H1 (cell line): Measurements from ENCODE around the gene EXOC2. TPM values are rescaled to one million over a fixed set of nuclear protein-coding genes. Genes with fewer than 3 reads are reported as not detected.

Source experiments
- CTCF ChIA-PET: fragments of 300-600 bp; sonication (Branson Sonifier 250); formaldehyde crosslinking; loops from one replicate; lab custom pipeline; 2021; ENCODE audit not compliant: partially characterized antibody; lab: Charles Lee
- POLR2A ChIA-PET: fragments of 300-600 bp; sonication (Branson Sonifier 250); formaldehyde crosslinking; loops from one replicate; lab custom pipeline; 2021; ENCODE audit warnings: inconsistent platforms; ENCODE audit not compliant: partially characterized antibody; lab: Charles Lee
- DNase-seq, 2 experiments: peaks; one replicate each; pipeline versions ENCODE4 v3.0.0 to v3.0.0-alpha.2; 2010 to 2022; ENCODE audit warnings: low spot score in 2 of 2, low read depth in 1 of 2, mixed read lengths in 1 of 2
- FAIRE-seq: peaks from 2 replicates; lab custom pipeline; 2011; peaks lifted over from hg19 to GRCh38; lab: Jason Lieb, UNC
- H2AFZ ChIP-seq: 2 replicates; pipeline ENCODE4 v1.8.1; 2012; ENCODE audit warnings: low read length, inconsistent platforms
- H2AK5ac ChIP-seq: 2 replicates; pipeline ENCODE4 v1.6.1; 2013; ENCODE audit warnings: low read depth, low read length
- H2BK120ac ChIP-seq: replicated peaks from 2 replicates; pipeline ENCODE3; 2013; ENCODE audit warnings: low read depth, low read length, inconsistent platforms
- H2BK12ac ChIP-seq: 2 replicates; pipeline ENCODE4 v1.6.1; 2013; ENCODE audit warnings: low read depth, low read length
- H2BK15ac ChIP-seq: 2 replicates; pipeline ENCODE4 v1.6.1; 2013; ENCODE audit warnings: low read length
- H2BK20ac ChIP-seq: 2 replicates; pipeline ENCODE4 v1.6.1; 2013; ENCODE audit warnings: low read length
- H2BK5ac ChIP-seq: 2 replicates; pipeline ENCODE4 v1.6.1; 2013; ENCODE audit warnings: low read depth, low read length
- H3K14ac ChIP-seq: 2 replicates; pipeline ENCODE4 v1.6.1; 2013; ENCODE audit warnings: inconsistent platforms; ENCODE audit not compliant: insufficient read length
- H3K18ac ChIP-seq: 2 replicates; pipeline ENCODE4 v1.6.1; 2013; ENCODE audit warnings: low read length; ENCODE audit errors: extremely low read depth
- H3K23ac ChIP-seq: 2 replicates; pipeline ENCODE4 v1.6.1; 2013; ENCODE audit warnings: inconsistent platforms; ENCODE audit not compliant: insufficient read length
- H3K23me2 ChIP-seq: 2 replicates; pipeline ENCODE4 v1.6.1; 2013; ENCODE audit warnings: low read depth, low read length
- H3K27ac ChIP-seq: 2 replicates; pipeline ENCODE4 v1.6.1; 2011; ENCODE audit warnings: low read depth, low read length, inconsistent platforms
- H3K27me3 ChIP-seq, 4 experiments: replicated peaks in 1 of 4; 1 replicate in 1 of 4; 2 replicates in 3 of 4; pipeline versions ENCODE4 v1.6.1 to v1.8.1; 2011 to 2013; ENCODE audit warnings: low read length in 3 of 4, mild to moderate bottlenecking in 3 of 4, inconsistent platforms in 2 of 4, mixed read lengths in 2 of 4, moderate library complexity in 1 of 4; ENCODE audit not compliant: control insufficient read depth in 3 of 4, insufficient read depth in 3 of 4; ENCODE audit errors: extremely low read depth in 1 of 4
- H3K36me3 ChIP-seq, 4 experiments: 2 replicates each; pipeline versions ENCODE4 v1.6.1 to v1.8.1; 2011 to 2013; ENCODE audit warnings: mild to moderate bottlenecking in 4 of 4, low read length in 3 of 4, moderate library complexity in 2 of 4, control low read depth in 1 of 4, inconsistent platforms in 1 of 4; ENCODE audit not compliant: insufficient read depth in 4 of 4, control insufficient read depth in 2 of 4
- H3K4ac ChIP-seq: replicated peaks from 2 replicates; pipeline ENCODE3; 2013; ENCODE audit warnings: low read length, low read depth, mixed read lengths, inconsistent platforms; ENCODE audit not compliant: insufficient read length
- H3K4me1 ChIP-seq, 4 experiments: replicated peaks in 1 of 4; 1 replicate in 1 of 4; 2 replicates in 3 of 4; pipeline versions ENCODE4 v1.6.1 to v1.8.1; 2011 to 2013; ENCODE audit warnings: low read length in 3 of 4, inconsistent platforms in 2 of 4, mixed read lengths in 1 of 4; ENCODE audit not compliant: insufficient read depth in 4 of 4, control insufficient read depth in 3 of 4
- H3K4me2 ChIP-seq, 2 experiments: 2 replicates each; pipeline versions ENCODE4 v1.6.1 to v1.8.1; 2011 to 2013; ENCODE audit warnings: low read depth in 2 of 2, low read length in 2 of 2, control low read depth in 1 of 2, inconsistent platforms in 1 of 2, mild to moderate bottlenecking in 1 of 2; ENCODE audit not compliant: insufficient read depth in 1 of 2
- H3K4me3 ChIP-seq, 4 experiments: fragments of 200-600, 300-600 bp in 1 of 4; sonication (generic), shearing (Covaris generic), sonication (Bioruptor Twin) in 1 of 4; 2 replicates each; pipeline versions ENCODE4 v1.5.1 to v1.8.1; 2011 to 2016; ENCODE audit warnings: low read length in 4 of 4, low read depth in 3 of 4, control low read depth in 2 of 4, inconsistent platforms in 2 of 4, mild to moderate bottlenecking in 2 of 4, mixed read lengths in 1 of 4, moderate library complexity in 1 of 4; ENCODE audit not compliant: insufficient read depth in 2 of 4; ENCODE audit errors: extremely low read depth in 1 of 4
- H3K56ac ChIP-seq: replicated peaks from 2 replicates; pipeline ENCODE3; 2013; ENCODE audit warnings: low read depth, mild to moderate bottlenecking, mixed read lengths, low read length, inconsistent platforms; ENCODE audit not compliant: insufficient read length
- H3K79me1 ChIP-seq: 2 replicates; pipeline ENCODE4 v1.6.1; 2013; ENCODE audit warnings: low read depth, low read length, control low read depth
- H3K79me2 ChIP-seq, 2 experiments: 2 replicates each; pipeline versions ENCODE4 v1.6.1 to v1.8.1; 2012 to 2013; ENCODE audit warnings: low read length in 2 of 2, mild to moderate bottlenecking in 2 of 2, inconsistent platforms in 1 of 2; ENCODE audit not compliant: insufficient read depth in 2 of 2, control insufficient read depth in 1 of 2
- H3K9ac ChIP-seq, 4 experiments: replicated peaks in 1 of 4; 1 replicate in 1 of 4; 2 replicates in 3 of 4; pipeline versions ENCODE4 v1.6.1 to v1.8.1; 2011 to 2013; ENCODE audit warnings: low read depth in 3 of 4, low read length in 3 of 4, control low read depth in 2 of 4, mild to moderate bottlenecking in 2 of 4, moderate library complexity in 2 of 4, inconsistent platforms in 1 of 4; ENCODE audit errors: extremely low read depth in 1 of 4
- H3K9me3 ChIP-seq, 2 experiments: 2 replicates each; pipeline versions ENCODE4 v1.6.1 to v1.8.1; 2012 to 2013; ENCODE audit warnings: mild to moderate bottlenecking in 2 of 2, moderate library complexity in 2 of 2, control low read depth in 1 of 2, inconsistent platforms in 1 of 2, low read depth in 1 of 2, low read length in 1 of 2, mixed read lengths in 1 of 2; ENCODE audit not compliant: insufficient read depth in 2 of 2
- H4K20me1 ChIP-seq, 2 experiments: replicated peaks in 1 of 2; 2 replicates each; pipeline versions ENCODE3 to v1.8.1; 2011 to 2013; ENCODE audit warnings: inconsistent platforms in 2 of 2, low read length in 2 of 2, mild to moderate bottlenecking in 1 of 2; ENCODE audit not compliant: insufficient read depth in 2 of 2, control insufficient read depth in 1 of 2
- H4K5ac ChIP-seq: 2 replicates; pipeline ENCODE4 v1.6.1; 2013; ENCODE audit warnings: low read length, low read depth, mixed read lengths, inconsistent platforms; ENCODE audit not compliant: insufficient read length
- H4K8ac ChIP-seq: 2 replicates; pipeline ENCODE4 v1.8.0; 2013; ENCODE audit warnings: mild to moderate bottlenecking, moderate library complexity, low read length, inconsistent platforms; ENCODE audit not compliant: insufficient read depth; ENCODE audit errors: extremely low read depth
- H4K91ac ChIP-seq: replicated peaks from 2 replicates; pipeline ENCODE3; 2013; ENCODE audit warnings: low read length, mixed read lengths, inconsistent platforms; ENCODE audit not compliant: insufficient read length
- ASH2L ChIP-seq: fragments of 200-600, 300-600 bp; sonication (generic); IDR thresholded peaks from one replicate; pipeline ENCODE4 v1.7.1; 2017; ENCODE audit warnings: low read length
- JUN ChIP-seq: IDR thresholded peaks from 2 replicates; pipeline ENCODE4 v1.6.1; 2011; ENCODE audit warnings: low read depth, mild to moderate bottlenecking, improper control_type of control experiment, low read length
- MAFK ChIP-seq: IDR thresholded peaks from 2 replicates; pipeline ENCODE4 v1.6.1; 2012; ENCODE audit warnings: low read depth, mild to moderate bottlenecking, improper control_type of control experiment, low read length
- RXRA ChIP-seq: IDR thresholded peaks from 2 replicates; pipeline ENCODE4 v1.6.1; 2011; ENCODE audit warnings: low read depth, mild to moderate bottlenecking, low read length, moderate library complexity; ENCODE audit not compliant: insufficient read depth
- SP4 ChIP-seq: IDR thresholded peaks from 2 replicates; pipeline ENCODE4 v1.6.1; 2012; ENCODE audit warnings: low read length, inconsistent platforms
- WGBS, 2 experiments: shearing (Covaris generic) in 1 of 2; methylation state at CpG; one replicate each; pipeline versions ENCODE4 v1.1.6 to v1.1.7; 2013 to 2015; ENCODE audit warnings: low lambda C conversion rate in 2 of 2, mixed read lengths in 2 of 2, inconsistent platforms in 1 of 2, low coverage in 1 of 2, missing lambda C conversion rate in 1 of 2; ENCODE audit not compliant: insufficient replicate concordance in 2 of 2, insufficient coverage in 1 of 2, insufficient read length in 1 of 2; ENCODE audit errors: extremely low coverage in 1 of 2, missing lambda C conversion rate in 1 of 2; 5-methylcytosine and 5-hydroxymethylcytosine counted together
- polyA plus RNA-seq, 7 experiments: library from polyadenylated mRNA; depleted of rRNA in 3 of 7; stranded (reverse) in 5 of 7; unstranded in 2 of 7; fragments of >200 nt in 5 of 7; fragments of 200-250 nt in 2 of 7; gene quantifications; 1 replicate in 5 of 7; 2 replicates in 1 of 7; 4 replicates in 1 of 7; pipeline versions ENCODE4 v1.2.1 to v1.2.3, GENCODE V29; 2011 to 2013; ENCODE audit warnings: missing spikeins in 2 of 7, mixed read lengths in 2 of 7
- total RNA-seq: library from RNA; stranded (reverse); fragmentation: NEBNext Ultra II Directional; extraction: Animal tissue kit (Norgen Biotek cat#: 25700); gene quantifications from 2 replicates; pipeline ENCODE4 v1.2.1, GENCODE V29; 2021
- TF ChIP-seq, protein P1 (sequence below): IDR thresholded peaks from 2 replicates; pipeline ENCODE4 v1.6.1; 2012; ENCODE audit warnings: low read length, inconsistent platforms
- TF ChIP-seq, protein P2 (sequence below): IDR thresholded peaks from 2 replicates; pipeline ENCODE4 v1.6.1; 2012; ENCODE audit warnings: inconsistent platforms

Gene EXOC2
- total and polyA plus RNA-seq, 2 of the 8 experiments (the other 6 are each of a cell fraction or from before 2014, with no cell fraction given), result 25.5 to 44.4 TPM

DNA sequence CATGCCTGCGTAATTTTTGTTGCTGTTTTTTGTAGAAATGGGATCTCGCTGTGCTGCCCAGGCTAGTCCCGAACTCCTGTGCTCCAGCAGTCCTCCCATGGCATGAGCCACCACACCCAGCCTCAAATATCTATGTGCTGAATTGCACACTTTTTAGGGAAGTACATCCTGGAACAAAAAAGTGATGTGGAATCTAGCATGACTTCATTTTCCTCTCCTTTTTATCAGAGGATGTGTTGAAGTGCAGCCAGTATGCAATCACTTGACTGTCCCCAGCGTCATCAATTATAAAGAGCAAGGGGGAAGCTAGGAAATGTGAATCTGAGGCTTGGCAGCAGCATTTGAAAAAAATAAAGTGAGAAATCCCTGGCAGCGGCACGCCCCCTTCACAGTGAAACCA is 6.4 kb upstream of the EXOC2 start:
- Histone ChIP-seq H2BK5ac (no peak overlapping the region), H3K36me3 (no peaks in the 10 kb centered on the region), H3K23me2 (no peaks in the 10 kb centered on the region), H3K23ac (no peak overlapping the region), H2BK120ac (no peak overlapping the region), H2AFZ (no peak overlapping the region), H4K8ac (no peak overlapping the region), H4K5ac (no peak overlapping the region), H3K79me2 (no peaks in the 10 kb centered on the region), H3K4me3 (no peak overlapping the region), H4K20me1 (no peaks in the 10 kb centered on the region), H3K4ac (no peak overlapping the region), H3K4me1 (peaks cover 2 to 13% (median 10%) of the 10 kb centered on the region in 4 experiments; a peak in 5 of 7 replicates), H3K14ac (no peak overlapping the region), H3K9me3 (no peaks in the 10 kb centered on the region), H2BK15ac (no peak overlapping the region), H3K27ac (no peak overlapping the region), H2BK20ac (0 out of 2 replicates have a peak overlapping the region, but pooled peaks have one; percentile 35), H3K18ac (no peak overlapping the region), H3K56ac (no peak overlapping the region), H2BK12ac (no peak overlapping the region), H4K91ac (no peak overlapping the region), H3K4me2 (no peak overlapping the region), H2AK5ac (no peak overlapping the region), H3K9ac (no peak overlapping the region), H3K79me1 (no peaks in the 10 kb centered on the region), H3K27me3 (no peaks in the 10 kb centered on the region)
- CTCF ChIA-PET, result interaction anchor here (0.7 to 1.2 kb wide), 2 partner anchors 23 to 64 kb away, joined by 3 to 6 read pairs; no protein-coding TSS in a partner anchor
- WGBS, 2 experiments, result 77% methylated on average over 6 of the region's 6 CpGs; no CpG with 5 or more reads in 1 of the 2 experiments
- POLR2A ChIA-PET, result interaction anchor here (1.2 kb wide), 1 partner anchor 10 kb away, joined by 3 read pairs; no protein-coding TSS in a partner anchor
- no peak for TF ChIP-seq RXRA
- TF ChIP-seq, protein P1, sequence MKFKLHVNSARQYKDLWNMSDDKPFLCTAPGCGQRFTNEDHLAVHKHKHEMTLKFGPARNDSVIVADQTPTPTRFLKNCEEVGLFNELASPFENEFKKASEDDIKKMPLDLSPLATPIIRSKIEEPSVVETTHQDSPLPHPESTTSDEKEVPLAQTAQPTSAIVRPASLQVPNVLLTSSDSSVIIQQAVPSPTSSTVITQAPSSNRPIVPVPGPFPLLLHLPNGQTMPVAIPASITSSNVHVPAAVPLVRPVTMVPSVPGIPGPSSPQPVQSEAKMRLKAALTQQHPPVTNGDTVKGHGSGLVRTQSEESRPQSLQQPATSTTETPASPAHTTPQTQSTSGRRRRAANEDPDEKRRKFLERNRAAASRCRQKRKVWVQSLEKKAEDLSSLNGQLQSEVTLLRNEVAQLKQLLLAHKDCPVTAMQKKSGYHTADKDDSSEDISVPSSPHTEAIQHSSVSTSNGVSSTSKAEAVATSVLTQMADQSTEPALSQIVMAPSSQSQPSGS, result no peak
- TF ChIP-seq, protein P2, sequence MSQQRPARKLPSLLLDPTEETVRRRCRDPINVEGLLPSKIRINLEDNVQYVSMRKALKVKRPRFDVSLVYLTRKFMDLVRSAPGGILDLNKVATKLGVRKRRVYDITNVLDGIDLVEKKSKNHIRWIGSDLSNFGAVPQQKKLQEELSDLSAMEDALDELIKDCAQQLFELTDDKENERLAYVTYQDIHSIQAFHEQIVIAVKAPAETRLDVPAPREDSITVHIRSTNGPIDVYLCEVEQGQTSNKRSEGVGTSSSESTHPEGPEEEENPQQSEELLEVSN, result no peak
- TF ChIP-seq SP4, result no peak
- TF ChIP-seq MAFK, result no peak
- no peak for TF ChIP-seq JUN
- no peak for TF ChIP-seq ASH2L
- DNase-seq (no peak), FAIRE-seq (no peak)
